Amniotic epithelial cell (primary cell): ENCODE measurements around the gene GNGT2.
"Not testable (repeated sequence)": the region's sequence is repeated elsewhere in the genome, so short reads cannot be mapped to it uniquely, and the experiment has no call there.

Source experiments
- DNase-seq: peaks from one replicate; pipeline ENCODE4 v3.0.0-alpha.2; 2010; ENCODE audit warnings: low read depth

GNGT2 gene

DNA sequence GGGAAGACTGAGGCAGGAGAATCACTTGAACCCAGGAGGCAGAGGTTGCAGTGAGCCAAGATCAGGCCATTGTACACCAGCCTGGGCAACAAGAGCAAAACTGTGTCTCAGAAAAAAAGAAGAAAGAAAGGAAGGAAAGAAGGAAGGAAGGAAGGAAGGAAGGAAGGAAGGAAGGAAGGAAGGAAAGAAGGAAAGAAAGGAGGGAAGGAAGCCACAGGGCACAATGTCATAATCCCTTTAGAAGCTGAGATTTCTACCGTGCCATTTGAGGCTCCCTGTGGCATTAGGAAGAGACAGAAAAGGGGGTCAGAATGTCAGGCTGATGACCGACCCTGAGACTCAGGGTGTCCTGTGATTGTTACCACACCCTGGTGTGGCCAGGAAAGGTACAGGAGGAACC, 6.6 kb downstream of the GNGT2 start:
- no peak for DNase-seq

DNA sequence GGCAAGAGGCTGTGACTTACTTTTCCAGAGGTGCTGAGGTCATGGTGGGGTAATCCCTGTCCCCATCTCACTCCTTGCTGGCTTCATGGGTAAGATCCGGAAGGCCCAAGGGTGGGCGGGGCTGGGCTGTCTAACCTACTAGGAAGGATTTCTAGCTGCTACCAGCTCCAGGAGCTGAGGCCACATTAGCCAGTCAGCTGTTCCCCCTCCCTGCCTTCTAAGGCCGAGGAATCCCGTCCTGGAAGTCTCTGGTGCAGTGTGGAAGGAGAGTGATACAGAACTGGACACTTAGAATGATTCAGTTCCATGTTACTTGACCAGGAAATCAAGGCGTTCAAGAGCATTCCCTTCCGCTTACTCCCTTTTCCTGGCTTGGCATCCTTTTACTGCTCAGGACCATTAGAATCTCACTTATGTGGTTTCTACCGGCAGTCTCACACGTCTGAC, 8.9 kb downstream of the GNGT2 start:
- peak; percentile 28 for DNase-seq

DNA sequence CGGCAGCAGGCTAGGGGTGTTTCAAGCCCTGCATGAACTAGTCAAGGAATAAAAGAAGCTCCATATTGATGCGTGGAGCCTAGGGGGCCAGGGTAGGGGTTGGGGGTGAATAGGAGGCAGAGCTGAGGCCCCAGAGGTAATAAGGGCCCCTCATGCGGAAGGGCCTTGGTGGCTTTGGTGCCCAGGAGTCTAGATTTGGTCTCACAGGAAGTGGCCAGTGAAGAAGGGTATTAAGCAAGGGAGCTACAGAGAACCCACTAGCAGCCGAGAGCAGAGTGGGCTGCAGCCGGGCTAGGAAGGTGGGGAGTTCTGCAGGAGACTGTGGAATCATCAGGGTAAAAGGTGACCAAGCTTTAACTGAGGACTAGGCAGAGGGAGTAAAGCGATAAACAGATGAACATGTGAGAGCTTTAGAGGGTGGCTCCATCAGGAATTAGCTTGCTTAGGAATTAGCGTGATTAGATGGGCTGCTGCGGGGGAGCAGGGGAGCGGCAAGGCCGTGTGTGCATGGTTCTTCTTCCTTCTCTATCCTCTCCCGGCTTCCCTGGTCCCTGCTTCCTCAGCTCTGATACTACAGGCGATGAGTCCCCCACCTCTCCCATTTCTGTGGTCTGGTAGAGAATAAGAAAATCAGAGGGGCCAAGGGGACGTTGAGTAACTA, 9.8 kb downstream of the GNGT2 start:
- DNase-seq: no peak

DNA sequence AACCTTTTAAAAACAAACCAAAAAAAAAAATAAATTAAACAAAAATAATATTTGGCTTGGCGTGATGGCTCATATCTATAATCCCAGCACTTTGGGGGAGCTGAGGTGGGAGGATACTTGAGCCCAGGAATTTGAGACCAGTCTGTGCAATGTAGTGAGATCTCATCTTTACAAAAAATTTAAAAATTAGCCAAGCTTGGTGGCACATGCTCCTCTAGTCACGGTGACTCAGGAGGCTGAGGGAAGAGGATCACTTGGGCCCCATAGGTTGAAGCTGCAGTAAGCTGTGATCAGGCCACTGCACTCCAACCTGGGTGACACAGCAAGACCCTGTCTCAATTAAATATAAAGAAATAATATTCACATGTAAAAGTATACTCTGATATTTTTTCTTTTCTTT, 12.2 kb downstream of the GNGT2 start:
- no peak for DNase-seq

DNA sequence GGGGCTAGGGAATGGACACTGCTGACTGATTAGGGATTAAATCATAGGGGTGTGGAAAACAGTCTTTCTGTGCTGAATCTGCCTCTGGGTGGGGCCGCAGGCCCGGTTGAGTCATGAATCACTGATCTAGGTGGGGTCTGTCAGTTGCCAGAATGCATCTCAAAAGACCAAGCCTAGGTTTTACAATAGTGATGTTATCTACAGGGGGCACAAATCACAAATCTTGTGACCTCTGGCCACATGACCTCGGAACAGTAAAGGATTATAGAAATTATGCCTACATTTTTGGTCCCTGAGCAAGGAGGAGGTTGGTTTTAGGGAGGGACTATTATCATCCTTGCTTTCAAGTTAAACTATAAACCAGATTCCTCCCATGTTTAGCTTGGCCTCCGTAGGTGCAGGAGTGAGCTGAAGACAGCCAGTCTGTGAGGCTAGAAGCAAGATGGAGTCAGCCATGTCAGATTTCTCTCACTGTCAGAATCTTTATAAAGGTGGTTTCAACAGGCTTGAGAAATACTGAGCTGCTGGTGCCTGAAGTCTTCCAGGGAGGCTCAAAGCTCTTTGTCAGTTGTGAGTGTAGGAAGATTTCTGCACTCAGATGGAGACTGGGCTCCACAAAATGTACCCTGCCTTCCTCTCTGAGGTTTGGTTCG, 12.9 kb downstream of the GNGT2 start:
- no peak for DNase-seq

DNA sequence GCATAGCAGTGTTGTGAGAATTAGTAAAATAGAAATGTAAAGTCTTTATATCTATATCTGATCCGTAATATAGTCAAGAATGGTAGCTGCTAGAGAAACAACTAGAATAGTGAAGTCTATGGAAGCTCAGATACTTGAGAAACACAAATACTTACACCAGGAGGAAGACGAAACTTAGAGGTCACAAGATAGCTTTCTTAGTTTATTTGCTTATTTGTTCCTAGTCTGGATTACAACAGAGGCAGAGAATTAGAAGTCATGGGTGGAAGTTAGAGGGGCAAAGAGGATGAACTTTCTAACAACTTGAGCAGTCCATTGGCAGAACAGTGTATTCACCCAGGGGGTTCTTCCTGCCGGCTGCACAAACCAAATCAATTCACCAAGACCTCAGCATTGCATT, 13.9 kb downstream of the GNGT2 start:
- DNase-seq: no peak

DNA sequence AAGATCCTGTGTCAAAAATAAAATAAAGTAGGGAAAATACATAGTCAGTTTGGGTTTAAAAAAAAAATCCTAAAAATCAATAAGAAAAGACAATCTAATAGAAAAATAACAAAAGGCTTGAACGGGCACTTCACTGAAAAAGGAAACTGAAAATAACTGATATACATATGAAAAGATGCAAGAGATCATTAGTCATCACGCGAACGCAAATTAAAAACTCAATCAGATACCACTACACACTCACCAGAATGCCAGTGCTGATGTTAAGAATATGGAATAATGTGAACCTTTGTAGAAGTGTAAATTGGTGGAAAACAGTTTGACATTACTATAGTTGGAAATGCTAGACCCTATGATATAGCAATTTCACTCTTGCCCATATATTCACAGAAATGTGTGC, 14.6 kb downstream of the GNGT2 start:
- no peak for DNase-seq

DNA sequence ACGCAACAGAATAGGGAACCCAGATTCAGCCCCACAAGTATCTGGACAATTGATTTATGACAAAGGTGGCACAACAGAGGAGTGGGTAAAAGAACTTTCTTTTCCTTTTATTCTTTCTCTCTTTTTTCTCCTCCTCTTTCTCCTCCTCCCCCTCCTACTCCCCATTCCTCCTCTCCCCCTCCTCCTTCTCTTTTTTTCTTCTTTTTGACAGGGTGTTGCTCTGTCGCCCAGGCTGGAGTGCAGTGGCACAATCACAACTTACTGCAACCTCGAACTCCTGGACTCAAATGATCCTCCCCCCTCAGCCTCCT, 16.1 kb downstream of the GNGT2 start:
- no peak for DNase-seq

DNA sequence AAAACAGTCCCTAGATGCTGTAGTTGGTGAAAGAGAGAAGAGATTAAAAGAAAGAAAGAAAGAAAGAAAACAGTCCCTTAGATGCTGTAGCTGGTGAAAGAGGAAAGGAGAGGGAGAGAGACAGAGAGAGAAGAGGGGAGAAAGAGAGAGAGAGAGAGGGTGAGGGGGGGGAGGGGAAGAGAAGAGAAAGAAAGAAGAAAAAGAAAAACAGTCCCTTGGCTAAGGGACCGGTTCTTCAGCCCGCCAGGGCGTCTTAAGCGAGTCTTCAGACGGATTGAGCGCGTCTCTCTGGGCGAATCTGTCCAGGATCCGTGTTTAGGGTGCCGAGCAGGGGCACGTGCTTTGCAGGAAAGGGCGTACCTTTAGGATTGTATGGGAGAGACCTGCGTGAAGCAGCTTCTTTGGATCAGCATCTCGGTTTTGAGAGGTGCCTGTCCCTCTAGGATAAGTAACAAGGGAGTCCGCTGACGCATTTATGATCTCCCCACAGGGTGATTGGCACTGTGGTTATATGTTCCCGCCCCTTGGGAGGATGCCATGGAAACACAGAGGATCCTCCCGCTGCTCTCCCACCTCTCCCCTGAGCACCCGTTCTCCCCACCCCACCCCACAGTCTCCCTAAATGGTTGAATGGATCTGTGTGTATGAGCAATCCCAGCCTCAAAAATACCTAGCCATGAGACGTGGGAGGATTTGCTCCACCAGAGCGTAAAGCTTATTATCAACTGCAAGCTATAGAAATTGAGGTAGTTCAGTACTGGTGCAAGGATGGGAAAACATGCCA, 16.7 kb downstream of the GNGT2 start:
- DNase-seq: peak; percentile 79

DNA sequence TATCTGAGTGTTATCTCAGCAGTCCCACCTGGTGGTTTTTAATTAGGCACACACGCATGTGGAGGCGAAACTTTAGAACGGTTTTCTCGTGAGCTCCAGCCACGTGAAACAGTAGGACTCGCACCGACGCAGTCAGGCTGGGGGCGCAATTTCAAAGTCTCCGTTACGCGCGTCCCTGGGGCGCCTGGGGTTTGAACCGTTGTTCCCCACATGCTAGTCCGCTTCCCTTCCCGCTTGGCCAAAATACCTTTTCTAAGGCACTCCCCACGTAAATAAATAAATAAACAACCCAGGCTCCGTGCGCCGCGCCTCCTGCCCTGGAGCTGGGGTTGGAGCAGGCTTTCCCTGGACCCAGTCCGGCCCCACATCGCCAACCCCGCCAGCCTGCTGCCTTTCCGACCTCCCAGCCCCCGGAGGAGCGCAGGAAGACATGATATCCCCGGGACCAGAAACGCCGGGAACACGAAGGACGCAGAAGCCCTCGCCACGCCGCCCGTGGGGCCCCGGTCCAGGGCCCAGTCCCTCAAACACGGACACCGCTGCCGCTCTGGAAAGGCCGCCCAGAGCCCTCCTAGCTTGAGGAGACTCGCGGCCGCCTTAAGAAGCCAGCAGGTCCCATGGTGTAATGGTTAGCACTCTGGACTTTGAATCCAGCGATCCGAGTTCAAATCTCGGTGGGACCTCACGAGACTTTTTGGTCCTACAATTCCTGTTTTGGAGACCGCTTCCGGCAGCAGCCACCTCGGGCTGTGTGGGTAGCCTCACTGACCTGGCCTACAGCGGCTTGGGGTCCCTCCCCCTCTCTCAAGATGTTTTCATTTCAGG, 18.2 kb downstream of the GNGT2 start:
- DNase-seq: peak; percentile 85

DNA sequence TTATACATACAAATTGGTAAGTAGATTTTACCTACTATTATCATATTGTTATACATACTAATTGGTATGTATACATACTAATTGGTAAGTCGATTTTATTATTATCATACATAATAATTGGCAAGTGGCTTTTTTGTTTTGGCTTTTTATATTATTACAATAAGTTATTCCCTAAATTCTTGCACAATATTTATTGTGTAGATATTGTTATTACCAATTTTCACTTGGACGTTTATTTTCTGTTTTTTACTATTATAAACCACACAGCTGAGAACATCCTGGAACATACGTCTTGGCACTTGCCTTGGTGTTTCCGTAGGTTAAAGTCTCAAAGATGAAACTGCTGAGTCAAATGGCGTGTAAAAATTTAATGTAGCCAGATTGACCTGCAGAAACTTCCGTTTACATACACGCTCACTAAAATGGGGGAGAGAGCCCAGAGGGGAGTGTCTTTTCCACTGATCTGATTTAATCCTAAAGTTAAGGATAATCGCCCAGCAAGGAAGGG, 18.9 kb downstream of the GNGT2 start:
- no peak for DNase-seq

DNA sequence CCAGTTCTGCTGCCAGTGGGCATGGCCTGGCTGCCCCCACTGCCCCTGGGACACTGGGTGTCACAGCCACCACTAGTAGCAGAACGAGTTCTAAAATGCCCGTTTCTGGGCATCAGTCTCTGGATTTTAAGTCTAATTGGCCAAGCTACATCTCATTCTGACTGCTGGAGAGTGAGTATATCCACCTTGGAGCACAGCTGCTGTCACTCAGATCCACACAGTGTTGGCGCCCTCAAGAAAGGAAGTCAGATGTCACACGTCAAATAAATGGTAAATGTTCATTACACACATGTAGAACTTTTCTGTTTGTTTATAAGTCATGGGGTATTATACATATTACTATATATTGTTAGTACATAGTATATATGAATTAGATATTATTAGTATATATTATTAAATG, 19.4 kb downstream of the GNGT2 start:
- no peak for DNase-seq

DNA sequence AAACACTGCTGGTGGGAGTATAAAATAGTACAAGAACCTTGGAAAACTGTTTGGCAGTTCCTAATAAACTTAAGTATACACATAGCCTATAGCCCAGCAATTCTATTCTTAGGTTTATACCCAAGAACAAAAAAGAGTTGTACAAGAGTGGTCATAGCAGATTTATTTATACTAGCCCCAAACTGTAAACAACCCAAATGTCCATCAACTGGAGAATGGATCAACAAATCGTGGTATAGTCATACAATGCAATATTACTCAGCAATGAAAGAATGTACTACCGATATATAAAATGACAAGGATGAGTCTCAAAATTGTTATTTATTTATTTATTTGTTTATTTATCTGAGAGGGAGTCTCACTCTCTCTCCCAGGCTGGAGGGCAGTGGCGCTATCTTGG, 23.1 kb downstream of the GNGT2 start:
- no peak for DNase-seq

DNA sequence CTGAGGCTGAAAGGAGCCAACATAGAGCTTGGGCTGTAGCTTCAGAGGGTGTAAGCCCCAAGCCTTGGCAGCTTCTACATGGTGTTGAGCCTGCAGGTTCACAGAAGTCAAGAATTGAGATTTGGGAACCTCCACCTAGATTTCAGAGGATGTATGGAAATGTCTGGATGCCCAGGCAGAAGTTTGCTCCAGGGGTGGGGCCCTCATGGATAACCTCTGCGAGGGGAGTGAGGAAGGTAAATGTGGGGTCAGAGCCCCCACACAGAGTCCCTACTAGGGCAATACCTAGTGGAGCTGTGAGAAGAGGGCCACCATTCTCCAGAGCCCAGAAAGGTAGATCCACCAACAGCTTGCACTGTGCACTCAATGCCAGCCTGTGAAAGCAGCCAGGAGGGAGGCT, 25.0 kb downstream of the GNGT2 start:
- DNase-seq: not testable (repeated sequence)

DNA sequence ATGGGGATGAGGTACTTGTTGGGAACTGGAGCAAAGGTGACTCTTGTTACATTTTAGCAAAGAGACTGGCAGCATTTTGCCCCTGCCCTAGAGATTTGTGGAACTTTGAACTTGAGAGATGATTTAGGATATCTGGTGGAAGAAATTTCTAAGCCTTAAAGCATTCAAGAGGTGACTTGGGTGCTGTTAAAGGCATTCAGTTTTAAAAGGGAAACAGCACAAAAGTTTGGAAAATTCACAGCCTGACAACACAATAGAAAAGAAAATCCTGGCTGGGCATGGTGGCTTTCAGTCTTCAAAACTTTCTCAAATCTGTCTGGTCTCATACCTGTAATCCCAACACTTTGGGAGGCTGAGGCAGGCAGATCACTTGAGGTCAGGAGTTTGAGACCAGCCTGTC, 25.9 kb downstream of the GNGT2 start:
- not testable (repeated sequence) for DNase-seq

DNA sequence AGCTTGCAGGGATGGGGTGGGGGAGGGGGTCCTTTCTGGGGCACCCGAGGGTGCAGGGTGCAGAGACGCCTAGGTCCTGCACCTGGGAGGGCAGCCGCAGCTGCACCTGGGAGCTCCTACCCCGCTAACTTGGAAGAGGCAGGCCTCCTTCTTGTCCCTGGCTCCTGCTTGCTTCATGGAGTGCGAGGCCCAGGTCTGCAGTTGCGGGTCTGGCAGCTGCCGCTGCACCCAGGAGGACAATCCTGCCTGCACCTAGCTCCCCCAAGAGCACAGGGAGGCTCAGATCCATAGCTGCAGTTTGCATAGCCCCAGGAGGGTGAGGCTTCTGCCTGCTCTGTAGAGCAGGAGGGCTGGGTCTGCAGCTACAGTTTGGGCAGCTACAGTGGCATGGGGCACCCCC, 26.6 kb downstream of the GNGT2 start:
- DNase-seq: no peak

DNA sequence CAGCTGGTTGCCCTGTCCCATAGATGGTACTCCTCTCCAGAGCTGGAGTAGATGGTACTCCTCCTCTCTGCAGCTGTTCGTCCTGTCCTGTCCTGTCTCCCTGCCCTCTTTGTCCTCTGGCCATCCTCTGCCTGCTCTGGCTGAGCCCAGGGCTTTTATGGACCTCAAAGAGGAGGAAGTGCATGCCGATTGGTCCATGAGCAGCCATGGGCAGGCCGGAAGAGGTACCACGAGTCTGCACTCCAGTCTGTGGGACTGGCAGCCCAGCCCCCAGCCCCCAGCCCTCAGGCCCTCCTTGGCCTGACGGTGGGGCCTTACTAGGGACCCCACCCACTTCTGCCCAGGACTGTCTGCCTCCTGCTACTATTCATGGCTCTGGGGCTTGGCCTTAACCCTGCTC, 27.0 kb downstream of the GNGT2 start:
- DNase-seq: no peak

DNA sequence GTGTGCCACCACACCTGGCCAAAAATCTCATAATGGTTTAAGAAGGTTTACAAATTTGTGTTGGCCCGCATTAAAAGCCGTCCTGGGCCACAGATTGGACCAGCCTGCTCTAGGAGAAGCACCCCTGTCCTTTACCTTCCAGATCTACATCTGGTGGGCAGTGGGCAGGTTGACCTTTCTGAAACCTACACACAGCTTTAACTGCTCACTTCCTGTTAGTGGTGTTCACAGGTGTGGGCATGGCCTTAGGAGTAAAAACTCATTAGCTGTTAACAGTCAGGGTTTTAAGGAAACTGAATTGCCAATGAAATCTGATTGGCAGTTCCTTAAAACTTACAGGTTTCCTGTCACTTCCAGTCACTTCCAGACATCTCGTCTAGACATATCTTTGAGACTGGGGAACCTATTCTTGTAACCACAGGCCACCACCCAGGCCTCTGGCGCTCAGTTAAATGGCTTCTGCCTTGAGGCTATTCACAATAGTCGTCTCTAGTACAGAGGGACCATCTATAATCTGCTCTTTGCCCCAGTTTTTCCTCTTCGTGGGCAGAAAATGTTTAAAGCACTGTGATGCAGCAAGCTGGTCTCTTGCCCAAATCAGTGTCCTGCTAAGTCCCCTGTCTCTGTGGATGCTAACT, 29.3 kb downstream of the GNGT2 start:
- DNase-seq: no peak

DNA sequence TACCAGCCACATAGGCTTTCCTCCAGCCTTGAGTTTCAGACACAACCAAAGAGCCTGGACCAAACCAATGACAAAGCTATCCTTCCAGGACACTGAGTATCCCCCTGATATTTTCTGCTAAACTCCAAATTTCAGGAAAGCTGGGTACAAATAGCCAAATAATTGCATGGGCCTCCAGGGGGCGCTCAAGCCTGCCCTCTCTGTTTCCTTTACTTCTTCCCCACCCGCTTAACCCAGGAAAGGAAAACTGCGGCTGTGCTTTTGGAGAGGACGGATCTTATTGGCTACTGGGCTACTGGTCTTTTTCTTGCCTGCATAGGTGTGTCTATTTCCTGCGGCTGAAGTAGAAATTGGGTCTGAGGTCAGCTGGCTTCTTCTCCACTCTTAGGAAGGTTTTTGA, 30.1 kb downstream of the GNGT2 start:
- peak; percentile 42 for DNase-seq

DNA sequence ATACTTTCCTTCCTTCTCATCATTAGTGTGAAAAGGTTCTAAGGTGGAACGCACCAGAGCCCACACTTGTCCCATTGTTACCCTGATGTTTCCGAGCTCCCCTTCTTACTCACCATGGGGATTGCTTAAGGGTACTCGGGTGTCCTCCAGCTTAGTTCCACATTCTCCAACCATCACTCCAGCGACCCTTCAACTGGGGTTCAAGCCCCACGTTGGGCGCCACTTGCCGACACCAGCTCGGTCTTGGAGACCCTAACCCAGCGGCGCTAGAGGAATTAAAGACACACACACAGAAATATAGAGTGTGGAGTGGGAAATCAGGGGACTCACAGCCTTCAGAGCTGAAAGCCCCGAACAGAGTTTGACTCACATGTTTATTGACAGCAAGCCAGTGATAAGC, 34.4 kb downstream of the GNGT2 start:
- DNase-seq: not testable (repeated sequence)

DNA sequence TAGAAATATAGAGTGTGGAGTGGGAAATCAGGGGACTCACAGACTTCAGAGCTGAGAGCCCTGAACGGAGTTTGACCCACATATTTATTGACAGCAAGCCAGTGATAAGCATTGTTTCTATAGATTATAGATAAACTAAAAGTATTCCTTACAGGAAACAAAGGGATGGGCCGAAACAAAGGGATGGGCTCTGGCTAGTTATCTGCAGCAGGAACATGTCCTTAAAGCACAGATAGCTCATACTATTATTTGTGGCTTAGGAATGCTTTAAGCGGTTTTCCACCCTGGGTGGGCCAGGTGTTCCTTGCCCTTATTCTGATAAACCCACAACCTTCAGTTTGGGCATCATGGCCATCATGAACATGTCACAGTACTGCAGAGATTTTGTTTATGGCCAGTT, 39.7 kb downstream of the GNGT2 start:
- DNase-seq: not testable (repeated sequence)

DNA sequence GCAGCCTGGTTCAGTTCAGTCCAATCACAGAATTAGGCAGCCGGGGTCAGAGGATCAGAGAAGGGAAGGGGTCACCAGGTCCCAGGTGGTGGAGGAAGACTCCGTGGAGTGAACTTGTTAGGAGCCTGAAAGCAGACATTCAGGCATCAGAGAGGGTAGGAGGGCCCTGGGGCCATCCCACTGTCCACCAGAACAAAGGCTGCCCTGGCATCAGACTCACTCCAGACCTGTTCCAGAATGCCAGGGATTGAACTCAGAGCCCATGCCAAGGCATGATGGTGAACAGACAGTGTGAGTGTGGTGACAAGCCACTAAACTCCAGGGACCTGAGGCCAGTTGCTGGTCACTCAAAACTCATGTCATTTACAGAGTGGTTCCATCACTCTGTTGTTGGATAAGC, 40.2 kb downstream of the GNGT2 start:
- DNase-seq: no peak
